HFF-Myc (cell line): Measurements from ENCODE around the gene USP10.
"Not testable (repeated sequence)": the region's sequence is repeated elsewhere in the genome, so short reads cannot be mapped to it uniquely, and the experiment has no call there.

Source experiments
- DNase-seq: peaks from one replicate; pipeline ENCODE4 v3.0.0-alpha.2; 2011; ENCODE audit warnings: low read depth; ENCODE audit errors: extremely low read depth
- H3K4me3 ChIP-seq: replicated peaks from 2 replicates; pipeline ENCODE4 v1.5.1; 2011; ENCODE audit warnings: low read depth, mild to moderate bottlenecking, control low read depth, low read length
- TF ChIP-seq, protein P1 (sequence below): IDR thresholded peaks from 2 replicates; pipeline ENCODE4 v1.5.1; 2012; ENCODE audit warnings: mild to moderate bottlenecking, low read depth, low read length, control low read depth; ENCODE audit errors: missing control alignments

Gene USP10

DNA sequence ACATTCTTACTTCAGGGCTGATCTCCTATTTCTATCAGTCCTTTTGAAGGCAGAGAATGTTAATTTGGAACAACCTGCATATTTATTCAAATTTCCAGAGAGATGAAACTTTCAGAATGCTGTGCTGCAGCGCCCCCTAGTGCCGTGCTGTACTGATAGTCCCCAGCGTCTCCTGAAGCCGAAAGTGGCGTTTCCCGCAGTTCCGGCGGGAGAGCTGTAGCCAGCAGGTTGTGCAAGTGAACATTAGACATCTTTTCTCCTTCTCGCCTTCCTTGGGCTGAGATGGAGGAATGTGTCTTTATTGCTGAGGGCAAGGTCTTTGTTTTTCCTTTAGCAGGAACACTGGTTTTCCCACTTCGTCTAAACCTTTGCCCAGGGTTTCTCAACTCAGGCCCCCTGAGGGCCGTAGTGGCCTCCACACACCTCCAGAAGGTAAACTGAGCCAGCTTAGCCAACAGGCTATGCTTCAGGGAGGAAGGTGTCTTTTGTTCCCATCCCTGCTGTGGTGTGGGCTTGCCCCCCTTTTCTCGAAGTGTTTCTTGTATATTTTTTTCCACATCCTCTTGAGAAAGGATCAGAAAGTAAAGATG, 26.4 kb downstream of the USP10 start:
- TF ChIP-seq, protein P1, sequence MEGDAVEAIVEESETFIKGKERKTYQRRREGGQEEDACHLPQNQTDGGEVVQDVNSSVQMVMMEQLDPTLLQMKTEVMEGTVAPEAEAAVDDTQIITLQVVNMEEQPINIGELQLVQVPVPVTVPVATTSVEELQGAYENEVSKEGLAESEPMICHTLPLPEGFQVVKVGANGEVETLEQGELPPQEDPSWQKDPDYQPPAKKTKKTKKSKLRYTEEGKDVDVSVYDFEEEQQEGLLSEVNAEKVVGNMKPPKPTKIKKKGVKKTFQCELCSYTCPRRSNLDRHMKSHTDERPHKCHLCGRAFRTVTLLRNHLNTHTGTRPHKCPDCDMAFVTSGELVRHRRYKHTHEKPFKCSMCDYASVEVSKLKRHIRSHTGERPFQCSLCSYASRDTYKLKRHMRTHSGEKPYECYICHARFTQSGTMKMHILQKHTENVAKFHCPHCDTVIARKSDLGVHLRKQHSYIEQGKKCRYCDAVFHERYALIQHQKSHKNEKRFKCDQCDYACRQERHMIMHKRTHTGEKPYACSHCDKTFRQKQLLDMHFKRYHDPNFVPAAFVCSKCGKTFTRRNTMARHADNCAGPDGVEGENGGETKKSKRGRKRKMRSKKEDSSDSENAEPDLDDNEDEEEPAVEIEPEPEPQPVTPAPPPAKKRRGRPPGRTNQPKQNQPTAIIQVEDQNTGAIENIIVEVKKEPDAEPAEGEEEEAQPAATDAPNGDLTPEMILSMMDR = peak; percentile 96
- peak; percentile 56 for DNase-seq
- H3K4me3 ChIP-seq = no peak overlapping the region

DNA sequence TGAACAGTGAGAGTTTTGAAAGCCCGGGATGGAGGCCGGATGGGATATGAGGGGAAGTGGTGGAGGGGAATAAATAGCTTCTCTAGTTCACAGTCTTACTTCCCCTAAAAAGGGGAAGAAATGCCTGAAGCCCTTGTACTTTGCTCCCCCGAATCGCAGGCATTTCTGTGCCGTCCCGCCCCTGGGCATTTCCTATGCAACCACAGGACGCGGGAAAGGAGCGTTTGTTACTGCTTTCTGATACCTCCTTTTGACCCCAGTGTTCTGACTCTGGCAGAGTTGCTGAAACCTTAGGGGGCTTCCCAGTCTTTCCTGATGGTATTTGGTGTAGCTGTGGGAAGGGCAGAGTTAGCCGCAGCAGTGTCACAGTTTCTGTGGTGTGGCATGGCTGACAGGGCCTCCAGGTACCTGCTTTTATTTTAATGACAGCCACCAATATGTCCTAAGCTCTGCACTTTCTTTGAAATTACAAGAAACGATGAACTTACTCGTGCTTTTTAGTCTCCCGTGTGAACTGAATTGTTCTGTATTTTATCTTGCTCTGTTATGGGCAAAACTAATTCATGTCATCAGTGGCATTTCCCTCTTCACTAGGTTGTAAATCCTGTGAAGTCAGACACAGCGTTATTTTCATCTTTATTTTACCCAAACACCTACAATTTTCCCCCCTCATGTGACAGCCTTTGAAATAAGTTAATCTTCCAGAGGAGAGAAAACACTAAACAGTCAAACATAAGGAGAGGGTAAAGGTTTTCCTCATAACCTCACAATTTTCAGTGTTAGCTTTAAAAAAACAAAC, 27.1 kb downstream of the USP10 start:
- no peak overlapping the region for H3K4me3 ChIP-seq
- TF ChIP-seq, protein P1 = no peak
- DNase-seq = no peak

DNA sequence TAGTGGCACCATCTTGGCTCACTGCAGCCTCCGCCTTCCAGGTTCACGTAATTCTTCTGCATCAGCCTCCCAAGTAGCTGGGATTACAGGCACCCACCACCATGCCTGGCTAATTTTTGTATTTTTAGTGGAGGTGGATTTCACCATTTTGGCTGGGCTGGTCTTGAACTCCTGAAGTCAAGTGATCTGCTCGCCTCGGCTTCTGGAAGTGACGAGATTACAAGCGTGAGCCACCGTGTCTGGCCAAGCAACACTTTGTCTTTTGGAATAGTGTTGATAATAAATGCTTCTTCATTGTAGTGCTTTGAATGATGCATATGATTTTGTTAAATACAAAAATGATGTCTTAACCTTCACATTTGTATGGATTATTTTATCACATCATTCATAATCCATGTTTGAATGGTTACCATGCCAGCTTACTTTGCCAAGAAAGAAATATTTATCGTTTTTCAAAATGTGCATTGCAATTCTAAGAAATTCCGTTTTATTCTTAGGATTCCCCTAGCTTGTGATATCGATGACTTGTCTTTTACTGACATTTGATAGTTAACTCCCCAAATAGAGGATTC, 29.1 kb downstream of the USP10 start:
- no peak overlapping the region for H3K4me3 ChIP-seq
- no peak for DNase-seq
- TF ChIP-seq, protein P1 = no peak

DNA sequence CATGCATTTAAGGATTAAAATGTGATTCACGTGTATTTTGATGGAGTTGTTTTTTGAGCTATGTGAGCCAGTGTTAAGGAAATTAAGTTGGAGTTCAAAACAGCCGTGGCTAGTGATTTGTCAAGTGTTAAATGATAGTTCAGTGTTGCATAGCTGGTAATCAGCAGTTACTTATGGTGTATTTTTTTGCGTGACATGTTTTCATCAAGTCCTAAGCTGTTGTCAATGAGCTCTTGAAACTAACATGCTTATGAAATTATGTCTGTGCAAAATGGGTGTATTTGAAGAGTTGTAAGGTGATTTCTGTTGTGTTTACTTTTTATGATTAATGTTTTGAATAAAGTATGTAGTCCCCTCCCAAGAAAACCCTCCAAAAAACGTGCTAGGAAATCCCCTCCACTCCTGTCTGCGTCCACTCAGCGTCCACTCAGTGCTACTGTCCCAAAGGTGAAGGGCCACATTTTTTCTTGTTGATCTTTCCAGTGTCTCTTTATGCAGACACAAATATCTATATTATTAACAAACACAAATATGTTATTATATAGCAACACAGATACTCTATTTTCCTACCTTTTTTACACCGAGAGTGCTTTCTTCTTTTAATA, 30.0 kb downstream of the USP10 start:
- TF ChIP-seq, protein P1 = no peak
- DNase-seq = no peak
- no peak overlapping the region for H3K4me3 ChIP-seq

DNA sequence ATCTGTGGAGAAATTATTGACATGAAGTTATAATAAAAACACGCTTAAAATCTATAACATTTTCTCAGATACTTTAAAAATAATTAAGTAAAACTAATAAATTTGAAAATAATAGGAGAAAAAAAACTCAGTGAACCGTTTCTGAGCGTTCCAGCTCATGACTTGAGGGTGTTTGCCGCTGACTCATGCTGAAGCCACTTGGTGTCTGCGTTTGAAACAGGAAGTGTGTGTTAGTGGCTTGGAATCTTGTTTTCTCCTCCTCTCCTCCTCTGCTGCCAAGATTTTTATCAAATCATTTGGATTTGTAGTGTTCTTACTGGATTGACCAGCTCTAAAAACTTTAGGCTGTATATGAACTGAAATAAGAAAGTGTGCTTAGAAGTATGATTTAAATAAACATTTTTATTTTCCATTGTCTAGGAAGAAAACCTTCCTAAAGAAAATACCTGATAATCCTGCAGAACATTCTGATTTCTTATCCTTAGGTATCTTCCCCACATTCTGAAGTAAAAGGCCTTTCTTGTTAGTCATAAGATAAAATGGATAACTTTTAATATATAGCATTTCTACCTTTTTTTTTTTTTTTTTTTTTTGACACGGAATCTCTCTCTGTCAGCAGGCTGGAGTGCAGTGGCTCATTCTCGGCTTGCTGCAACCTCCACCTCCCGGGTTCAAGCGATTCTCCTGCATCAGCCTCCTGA, 30.8 kb downstream of the USP10 start:
- DNase-seq = peak; percentile 62
- H3K4me3 ChIP-seq = no peak overlapping the region
- TF ChIP-seq, protein P1 = no peak

DNA sequence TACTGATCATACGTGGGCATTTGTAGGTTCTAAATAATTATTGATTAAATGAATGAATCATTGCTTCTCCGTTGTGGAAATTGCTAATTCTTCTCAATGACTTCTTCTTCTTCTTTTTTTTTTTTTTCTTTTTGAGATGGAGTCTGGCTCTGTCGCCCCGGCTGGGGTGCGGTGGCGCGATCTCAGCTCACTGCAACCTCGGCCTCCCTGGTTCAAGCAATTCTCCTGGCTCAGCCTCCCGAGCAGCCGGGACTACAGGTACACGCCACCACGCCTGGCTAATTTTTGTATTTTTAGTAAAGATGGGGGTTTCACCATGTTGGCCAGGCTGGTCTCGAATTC, 32.5 kb downstream of the USP10 start:
- DNase-seq, H3K4me3 ChIP-seq: not testable (repeated sequence)
